H1 (cell line): Measurements from ENCODE around the gene NCKIPSD. TPM values are rescaled to one million over a fixed set of nuclear protein-coding genes. Genes with fewer than 3 reads are reported as not detected.

ENCODE experiments used
- CTCF ChIA-PET: fragments of 300-600 bp; sonication (Branson Sonifier 250); formaldehyde crosslinking; loops from one replicate; lab custom pipeline; 2021; ENCODE audit not compliant: partially characterized antibody; lab: Charles Lee
- POLR2A ChIA-PET: fragments of 300-600 bp; sonication (Branson Sonifier 250); formaldehyde crosslinking; loops from one replicate; lab custom pipeline; 2021; ENCODE audit warnings: inconsistent platforms; ENCODE audit not compliant: partially characterized antibody; lab: Charles Lee
- DNase-seq, 2 experiments: peaks; one replicate each; pipeline versions ENCODE4 v3.0.0 to v3.0.0-alpha.2; 2010 to 2022; ENCODE audit warnings: low spot score in 2 of 2, low read depth in 1 of 2, mixed read lengths in 1 of 2
- FAIRE-seq: peaks from 2 replicates; lab custom pipeline; 2011; peaks lifted over from hg19 to GRCh38; lab: Jason Lieb, UNC
- H2AFZ ChIP-seq: 2 replicates; pipeline ENCODE4 v1.8.1; 2012; ENCODE audit warnings: low read length, inconsistent platforms
- H2AK5ac ChIP-seq: 2 replicates; pipeline ENCODE4 v1.6.1; 2013; ENCODE audit warnings: low read depth, low read length
- H2BK120ac ChIP-seq: replicated peaks from 2 replicates; pipeline ENCODE3; 2013; ENCODE audit warnings: low read depth, low read length, inconsistent platforms
- H2BK12ac ChIP-seq: 2 replicates; pipeline ENCODE4 v1.6.1; 2013; ENCODE audit warnings: low read depth, low read length
- H2BK15ac ChIP-seq: 2 replicates; pipeline ENCODE4 v1.6.1; 2013; ENCODE audit warnings: low read length
- H2BK20ac ChIP-seq: 2 replicates; pipeline ENCODE4 v1.6.1; 2013; ENCODE audit warnings: low read length
- H2BK5ac ChIP-seq: 2 replicates; pipeline ENCODE4 v1.6.1; 2013; ENCODE audit warnings: low read depth, low read length
- H3K14ac ChIP-seq: 2 replicates; pipeline ENCODE4 v1.6.1; 2013; ENCODE audit warnings: inconsistent platforms; ENCODE audit not compliant: insufficient read length
- H3K18ac ChIP-seq: 2 replicates; pipeline ENCODE4 v1.6.1; 2013; ENCODE audit warnings: low read length; ENCODE audit errors: extremely low read depth
- H3K23ac ChIP-seq: 2 replicates; pipeline ENCODE4 v1.6.1; 2013; ENCODE audit warnings: inconsistent platforms; ENCODE audit not compliant: insufficient read length
- H3K23me2 ChIP-seq: 2 replicates; pipeline ENCODE4 v1.6.1; 2013; ENCODE audit warnings: low read depth, low read length
- H3K27ac ChIP-seq: 2 replicates; pipeline ENCODE4 v1.6.1; 2011; ENCODE audit warnings: low read depth, low read length, inconsistent platforms
- H3K27me3 ChIP-seq, 4 experiments: replicated peaks in 1 of 4; 1 replicate in 1 of 4; 2 replicates in 3 of 4; pipeline versions ENCODE4 v1.6.1 to v1.8.1; 2011 to 2013; ENCODE audit warnings: low read length in 3 of 4, mild to moderate bottlenecking in 3 of 4, inconsistent platforms in 2 of 4, mixed read lengths in 2 of 4, moderate library complexity in 1 of 4; ENCODE audit not compliant: control insufficient read depth in 3 of 4, insufficient read depth in 3 of 4; ENCODE audit errors: extremely low read depth in 1 of 4
- H3K36me3 ChIP-seq, 4 experiments: 2 replicates each; pipeline versions ENCODE4 v1.6.1 to v1.8.1; 2011 to 2013; ENCODE audit warnings: mild to moderate bottlenecking in 4 of 4, low read length in 3 of 4, moderate library complexity in 2 of 4, control low read depth in 1 of 4, inconsistent platforms in 1 of 4; ENCODE audit not compliant: insufficient read depth in 4 of 4, control insufficient read depth in 2 of 4
- H3K4ac ChIP-seq: replicated peaks from 2 replicates; pipeline ENCODE3; 2013; ENCODE audit warnings: low read length, low read depth, mixed read lengths, inconsistent platforms; ENCODE audit not compliant: insufficient read length
- H3K4me1 ChIP-seq, 4 experiments: replicated peaks in 1 of 4; 1 replicate in 1 of 4; 2 replicates in 3 of 4; pipeline versions ENCODE4 v1.6.1 to v1.8.1; 2011 to 2013; ENCODE audit warnings: low read length in 3 of 4, inconsistent platforms in 2 of 4, mixed read lengths in 1 of 4; ENCODE audit not compliant: insufficient read depth in 4 of 4, control insufficient read depth in 3 of 4
- H3K4me2 ChIP-seq, 2 experiments: 2 replicates each; pipeline versions ENCODE4 v1.6.1 to v1.8.1; 2011 to 2013; ENCODE audit warnings: low read depth in 2 of 2, low read length in 2 of 2, control low read depth in 1 of 2, inconsistent platforms in 1 of 2, mild to moderate bottlenecking in 1 of 2; ENCODE audit not compliant: insufficient read depth in 1 of 2
- H3K4me3 ChIP-seq, 4 experiments: fragments of 200-600, 300-600 bp in 1 of 4; sonication (generic), shearing (Covaris generic), sonication (Bioruptor Twin) in 1 of 4; 2 replicates each; pipeline versions ENCODE4 v1.5.1 to v1.8.1; 2011 to 2016; ENCODE audit warnings: low read length in 4 of 4, low read depth in 3 of 4, control low read depth in 2 of 4, inconsistent platforms in 2 of 4, mild to moderate bottlenecking in 2 of 4, mixed read lengths in 1 of 4, moderate library complexity in 1 of 4; ENCODE audit not compliant: insufficient read depth in 2 of 4; ENCODE audit errors: extremely low read depth in 1 of 4
- H3K56ac ChIP-seq: replicated peaks from 2 replicates; pipeline ENCODE3; 2013; ENCODE audit warnings: low read depth, mild to moderate bottlenecking, mixed read lengths, low read length, inconsistent platforms; ENCODE audit not compliant: insufficient read length
- H3K79me1 ChIP-seq: 2 replicates; pipeline ENCODE4 v1.6.1; 2013; ENCODE audit warnings: low read depth, low read length, control low read depth
- H3K79me2 ChIP-seq, 2 experiments: 2 replicates each; pipeline versions ENCODE4 v1.6.1 to v1.8.1; 2012 to 2013; ENCODE audit warnings: low read length in 2 of 2, mild to moderate bottlenecking in 2 of 2, inconsistent platforms in 1 of 2; ENCODE audit not compliant: insufficient read depth in 2 of 2, control insufficient read depth in 1 of 2
- H3K9ac ChIP-seq, 4 experiments: replicated peaks in 1 of 4; 1 replicate in 1 of 4; 2 replicates in 3 of 4; pipeline versions ENCODE4 v1.6.1 to v1.8.1; 2011 to 2013; ENCODE audit warnings: low read depth in 3 of 4, low read length in 3 of 4, control low read depth in 2 of 4, mild to moderate bottlenecking in 2 of 4, moderate library complexity in 2 of 4, inconsistent platforms in 1 of 4; ENCODE audit errors: extremely low read depth in 1 of 4
- H3K9me3 ChIP-seq, 2 experiments: 2 replicates each; pipeline versions ENCODE4 v1.6.1 to v1.8.1; 2012 to 2013; ENCODE audit warnings: mild to moderate bottlenecking in 2 of 2, moderate library complexity in 2 of 2, control low read depth in 1 of 2, inconsistent platforms in 1 of 2, low read depth in 1 of 2, low read length in 1 of 2, mixed read lengths in 1 of 2; ENCODE audit not compliant: insufficient read depth in 2 of 2
- H4K20me1 ChIP-seq, 2 experiments: replicated peaks in 1 of 2; 2 replicates each; pipeline versions ENCODE3 to v1.8.1; 2011 to 2013; ENCODE audit warnings: inconsistent platforms in 2 of 2, low read length in 2 of 2, mild to moderate bottlenecking in 1 of 2; ENCODE audit not compliant: insufficient read depth in 2 of 2, control insufficient read depth in 1 of 2
- H4K5ac ChIP-seq: 2 replicates; pipeline ENCODE4 v1.6.1; 2013; ENCODE audit warnings: low read length, low read depth, mixed read lengths, inconsistent platforms; ENCODE audit not compliant: insufficient read length
- H4K8ac ChIP-seq: 2 replicates; pipeline ENCODE4 v1.8.0; 2013; ENCODE audit warnings: mild to moderate bottlenecking, moderate library complexity, low read length, inconsistent platforms; ENCODE audit not compliant: insufficient read depth; ENCODE audit errors: extremely low read depth
- H4K91ac ChIP-seq: replicated peaks from 2 replicates; pipeline ENCODE3; 2013; ENCODE audit warnings: low read length, mixed read lengths, inconsistent platforms; ENCODE audit not compliant: insufficient read length
- ASH2L ChIP-seq: fragments of 200-600, 300-600 bp; sonication (generic); IDR thresholded peaks from one replicate; pipeline ENCODE4 v1.7.1; 2017; ENCODE audit warnings: low read length
- CBX8 ChIP-seq: fragments of 300-800, 300-1000 bp; sonication (generic); IDR thresholded peaks from 2 replicates; pipeline ENCODE4 v1.7.1; 2016; ENCODE audit warnings: low read depth, low read length, borderline replicate concordance
- CREB1 ChIP-seq: IDR thresholded peaks from 2 replicates; pipeline ENCODE4 v1.6.1; 2012; ENCODE audit warnings: inconsistent platforms
- E2F6 ChIP-seq: IDR thresholded peaks from 2 replicates; pipeline ENCODE4 v1.6.1; 2012; ENCODE audit warnings: inconsistent platforms
- EP300 ChIP-seq, 2 experiments: IDR thresholded peaks; 1 replicate in 1 of 2; 2 replicates in 1 of 2; pipeline ENCODE4 v1.6.1; 2011 to 2012; ENCODE audit warnings: low read depth in 2 of 2, low read length in 2 of 2, mild to moderate bottlenecking in 2 of 2, borderline replicate concordance in 1 of 2, inconsistent platforms in 1 of 2, moderate library complexity in 1 of 2
- FOSL1 ChIP-seq: IDR thresholded peaks from 2 replicates; pipeline ENCODE4 v1.6.1; 2011; ENCODE audit warnings: mild to moderate bottlenecking, low read depth, low read length, moderate library complexity; ENCODE audit not compliant: insufficient read depth
- HDAC2 ChIP-seq, 2 experiments: fragments of 300-600 bp in 1 of 2; sonication (generic) in 1 of 2; IDR thresholded peaks; 2 replicates each; pipeline ENCODE4 v1.6.1; 2011 to 2012; ENCODE audit warnings: low read depth in 2 of 2, low read length in 2 of 2, mild to moderate bottlenecking in 2 of 2, moderate library complexity in 2 of 2, borderline replicate concordance in 1 of 2, inconsistent platforms in 1 of 2
- SIX5 ChIP-seq: IDR thresholded peaks from 2 replicates; pipeline ENCODE4 v1.6.1; 2011; ENCODE audit warnings: mild to moderate bottlenecking, low read depth, low read length
- SUZ12 ChIP-seq: fragments of 200-600 bp; sonication (generic); IDR thresholded peaks from 2 replicates; pipeline ENCODE4 v1.6.1; 2012; ENCODE audit warnings: mild to moderate bottlenecking, inconsistent platforms, low read length, moderate library complexity, mixed read lengths
- WGBS, 2 experiments: shearing (Covaris generic) in 1 of 2; methylation state at CpG; one replicate each; pipeline versions ENCODE4 v1.1.6 to v1.1.7; 2013 to 2015; ENCODE audit warnings: low lambda C conversion rate in 2 of 2, mixed read lengths in 2 of 2, inconsistent platforms in 1 of 2, low coverage in 1 of 2, missing lambda C conversion rate in 1 of 2; ENCODE audit not compliant: insufficient replicate concordance in 2 of 2, insufficient coverage in 1 of 2, insufficient read length in 1 of 2; ENCODE audit errors: extremely low coverage in 1 of 2, missing lambda C conversion rate in 1 of 2; 5-methylcytosine and 5-hydroxymethylcytosine counted together
- polyA plus RNA-seq, 7 experiments: library from polyadenylated mRNA; depleted of rRNA in 3 of 7; stranded (reverse) in 5 of 7; unstranded in 2 of 7; fragments of >200 nt in 5 of 7; fragments of 200-250 nt in 2 of 7; gene quantifications; 1 replicate in 5 of 7; 2 replicates in 1 of 7; 4 replicates in 1 of 7; pipeline versions ENCODE4 v1.2.1 to v1.2.3, GENCODE V29; 2011 to 2013; ENCODE audit warnings: missing spikeins in 2 of 7, mixed read lengths in 2 of 7
- total RNA-seq: library from RNA; stranded (reverse); fragmentation: NEBNext Ultra II Directional; extraction: Animal tissue kit (Norgen Biotek cat#: 25700); gene quantifications from 2 replicates; pipeline ENCODE4 v1.2.1, GENCODE V29; 2021
- TF ChIP-seq, protein P1 (sequence below), 3 experiments: IDR thresholded peaks; 1 replicate in 2 of 3; 2 replicates in 1 of 3; pipeline versions ENCODE4 v1.5.1 to v1.6.1; 2011; ENCODE audit warnings: low read length in 3 of 3, mild to moderate bottlenecking in 3 of 3, inconsistent platforms in 2 of 3, low read depth in 1 of 3, moderate library complexity in 1 of 3; ENCODE audit not compliant: insufficient read depth in 1 of 3; ENCODE audit errors: control extremely low read depth in 1 of 3

The NCKIPSD gene
- total and polyA plus RNA-seq, 2 of the 8 experiments (the other 6 are each of a cell fraction or from before 2014, with no cell fraction given): 34.7 to 91.8 TPM

GRCh38 chr3:48672522-48672921, 13.2 kb downstream of the NCKIPSD start:
- DNase-seq (no peak), FAIRE-seq (no peak)
- POLR2A ChIA-PET: interaction anchor here (1.6 to 15.0 kb wide), 2 partner anchors 6 to 14 kb away, joined by 6 to 175 read pairs; partner anchors contain the start of genes CELSR3 and NCKIPSD
- Histone ChIP-seq H2BK5ac (no peak overlapping the region), H3K23me2 (no peaks in the 10 kb centered on the region), H3K79me1 (no peaks in the 10 kb centered on the region), H4K5ac (no peak overlapping the region), H3K4me3 (no peak overlapping the region), H3K9me3 (no peaks in the 10 kb centered on the region), H2AFZ (no peak overlapping the region), H2AK5ac (no peak overlapping the region), H2BK15ac (no peak overlapping the region), H3K9ac (no peak overlapping the region), H3K27me3 (no peaks in the 10 kb centered on the region), H3K4me2 (no peak overlapping the region), H3K79me2 (no peaks in the 10 kb centered on the region), H3K14ac (no peak overlapping the region), H4K91ac (no peak overlapping the region), H4K20me1 (peaks cover 0 to 2% of the 10 kb centered on the region in 2 experiments), H2BK12ac (no peak overlapping the region), H3K4ac (no peak overlapping the region), H2BK120ac (no peak overlapping the region), H3K36me3 (peaks cover 8 to 31% (median 16%) of the 10 kb centered on the region in 4 experiments; a peak in 7 of 8 replicates), H4K8ac (no peak overlapping the region), H3K18ac (no peak overlapping the region), H3K23ac (no peak overlapping the region), H3K27ac (no peak overlapping the region), H2BK20ac (no peak overlapping the region), H3K4me1 (no peaks in the 10 kb centered on the region), H3K56ac (no peak overlapping the region)
- CTCF ChIA-PET: no interaction called here
- 87% methylated on average over 1 of the region's 1 CpG; no CpG with 5 or more reads in 1 of the 2 experiments for WGBS, 2 experiments
- TF ChIP-seq HDAC2 (IDR thresholded peaks at IDR 0.05; ENCODE audit: borderline replicate concordance in 1 of 2, low read depth in 2 of 2, low read length in 2 of 2) (no peak), SIX5 (no peak), CREB1 (no peak), FOSL1 (no peak), ASH2L (no peak), E2F6 (no peak), CBX8 (no peak), SUZ12 (no peak), EP300 (IDR thresholded peaks at IDR 0.05; ENCODE audit: borderline replicate concordance in 1 of 2, low read depth in 2 of 2, low read length in 2 of 2) (no peak)
- TF ChIP-seq, protein P1, sequence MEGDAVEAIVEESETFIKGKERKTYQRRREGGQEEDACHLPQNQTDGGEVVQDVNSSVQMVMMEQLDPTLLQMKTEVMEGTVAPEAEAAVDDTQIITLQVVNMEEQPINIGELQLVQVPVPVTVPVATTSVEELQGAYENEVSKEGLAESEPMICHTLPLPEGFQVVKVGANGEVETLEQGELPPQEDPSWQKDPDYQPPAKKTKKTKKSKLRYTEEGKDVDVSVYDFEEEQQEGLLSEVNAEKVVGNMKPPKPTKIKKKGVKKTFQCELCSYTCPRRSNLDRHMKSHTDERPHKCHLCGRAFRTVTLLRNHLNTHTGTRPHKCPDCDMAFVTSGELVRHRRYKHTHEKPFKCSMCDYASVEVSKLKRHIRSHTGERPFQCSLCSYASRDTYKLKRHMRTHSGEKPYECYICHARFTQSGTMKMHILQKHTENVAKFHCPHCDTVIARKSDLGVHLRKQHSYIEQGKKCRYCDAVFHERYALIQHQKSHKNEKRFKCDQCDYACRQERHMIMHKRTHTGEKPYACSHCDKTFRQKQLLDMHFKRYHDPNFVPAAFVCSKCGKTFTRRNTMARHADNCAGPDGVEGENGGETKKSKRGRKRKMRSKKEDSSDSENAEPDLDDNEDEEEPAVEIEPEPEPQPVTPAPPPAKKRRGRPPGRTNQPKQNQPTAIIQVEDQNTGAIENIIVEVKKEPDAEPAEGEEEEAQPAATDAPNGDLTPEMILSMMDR (IDR thresholded peaks at IDR 0.05; ENCODE audit: control extremely low read depth in 1 of 3, insufficient read depth in 1 of 3, low read depth in 1 of 3, low read length in 3 of 3): no peak
